K562 (cell line): Measurements from ENCODE around the gene TAF10.

Experiments
- CBFB ChIP-seq: sonication (generic); formaldehyde crosslinking; IDR thresholded peaks from 2 replicates; pipeline ENCODE4 v1.4.0; 2020; ENCODE audit warnings: mild to moderate bottlenecking, missing genetic modification reagents
- CTCF ChIP-seq, 3 experiments: IDR thresholded peaks in 2 of 3; conservative IDR thresholded peaks in 1 of 3; 2 replicates each; pipeline ENCODE4 v1.5.1; 2011 to 2012; ENCODE audit warnings: low read length in 3 of 3, mild to moderate bottlenecking in 3 of 3, control low read depth in 2 of 3, improper control_type of control experiment in 1 of 3, inconsistent platforms in 1 of 3, low read depth in 1 of 3, mixed read lengths in 1 of 3, moderate library complexity in 1 of 3; ENCODE audit not compliant: insufficient read depth in 2 of 3
- ELF1 ChIP-seq: fragments of 200-800 bp; sonication (Bioruptor generic); IDR thresholded peaks from 2 replicates; pipeline ENCODE4 v1.6.1; 2016; ENCODE audit warnings: missing genetic modification characterization, missing compliant biosample characterization
- ELF4 ChIP-seq: fragments of 450-650 bp; formaldehyde crosslinking; IDR thresholded peaks from 2 replicates; pipeline ENCODE4 v1.4.0; 2022; ENCODE audit warnings: missing genetic modification characterization
- JUND ChIP-seq, 2 experiments: IDR thresholded peaks; 2 replicates in 1 of 2; 3 replicates in 1 of 2; pipeline ENCODE4 v1.6.1; 2011; ENCODE audit warnings: borderline replicate concordance in 2 of 2, low read depth in 2 of 2, low read length in 2 of 2, improper control_type of control experiment in 1 of 2, missing biosample characterization in 1 of 2, missing genetic modification characterization in 1 of 2, missing genetic modification reagents in 1 of 2
- MAX ChIP-seq: sonication (generic); formaldehyde crosslinking; IDR thresholded peaks from 2 replicates; pipeline ENCODE4 v1.9.0; 2022; ENCODE audit warnings: mild to moderate bottlenecking, missing genetic modification reagents
- PKNOX1 ChIP-seq: fragments of 450-650 bp; IDR thresholded peaks from 2 replicates; pipeline ENCODE4 v1.6.1; 2016
- SMAD1 ChIP-seq: fragments of 150-350 bp; IDR thresholded peaks from 2 replicates; pipeline ENCODE4 v1.6.1; 2014; ENCODE audit warnings: low read length, low read depth; ENCODE audit not compliant: partially characterized antibody
- THRA ChIP-seq: fragments of 450-650 bp; IDR thresholded peaks from 2 replicates; pipeline ENCODE4 v1.6.1; 2017; ENCODE audit warnings: mild to moderate bottlenecking, moderate library complexity
- ZNF175 ChIP-seq: fragments of 200-800 bp; sonication (Bioruptor generic); IDR thresholded peaks from 2 replicates; pipeline ENCODE4 v1.6.1; 2016; ENCODE audit warnings: low read depth, mild to moderate bottlenecking, missing genetic modification characterization, missing compliant biosample characterization

GRCh38 chr11:6637871-6638270 lies 25.9 kb upstream of the TAF10 start:
- TF ChIP-seq SMAD1 (no peak), ELF1 (tag) (no peak), ZNF175 (CRISPR knock-in tag) (no peak), ELF4 (CRISPR knock-in tag) (no peak), CBFB (CRISPR knock-in tag) (no peak), CTCF (IDR thresholded peaks at IDR 0.05 in 2 of 3, conservative IDR thresholded peaks at IDR 0.05 in 1 of 3; ENCODE audit: insufficient read depth in 2 of 3, low read depth in 1 of 3, low read length in 3 of 3) (no peak), THRA (no peak), PKNOX1 (no peak), MAX (CRISPR knock-in tag) (no peak), JUND (IDR thresholded peaks at IDR 0.05; ENCODE audit: borderline replicate concordance, low read depth, low read length) (no peak), JUND (tag; IDR thresholded peaks at IDR 0.05; ENCODE audit: borderline replicate concordance, low read depth, low read length) (no peak)
